NCI-H1694 (cell line): Measurements from ENCODE around the gene CUL1.

Source experiments
- DNase-seq: peaks from one replicate; lab custom pipeline; 2025; lab: John Stamatoyannopoulos, UW

The CUL1 gene

DNA sequence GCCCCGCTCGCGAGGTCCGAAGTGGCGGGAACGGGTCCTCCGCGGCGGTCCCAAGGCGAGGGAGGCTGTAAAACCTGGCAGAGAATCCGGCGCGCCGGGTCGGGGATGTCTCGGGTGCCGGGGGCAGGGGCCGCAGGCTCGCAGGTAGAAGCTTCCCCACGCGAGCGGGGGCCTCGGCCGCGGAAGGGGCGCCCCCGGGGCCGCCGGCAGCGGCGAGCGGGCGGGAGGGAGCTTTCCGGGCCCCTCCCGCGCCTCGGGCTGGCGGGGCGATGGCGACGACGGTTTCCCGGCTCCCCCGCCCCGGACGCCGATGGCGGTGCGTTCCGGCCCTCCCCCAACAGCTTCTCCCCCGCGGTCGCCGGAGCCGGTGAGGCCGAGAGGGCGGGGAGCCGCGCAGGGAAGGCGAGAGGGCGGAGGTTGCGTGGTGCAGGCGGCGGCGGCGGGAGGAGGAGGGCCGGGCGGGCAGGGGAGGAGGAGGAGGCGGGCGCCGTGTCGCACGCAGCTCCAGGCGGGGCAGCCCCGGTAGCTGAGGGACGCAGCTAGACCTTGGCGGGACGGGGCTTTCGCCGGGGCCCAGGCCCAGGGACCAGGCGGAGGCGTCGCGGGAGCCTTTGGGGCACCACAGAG lies at the start of gene CUL1:
Gene CUL1, plus strand, starts transcription at position 507 of the 627 bp plus-strand sequence. CDS start 31,220 bp downstream, outside the sequence.
- DNase-seq = peak; percentile 30

DNA sequence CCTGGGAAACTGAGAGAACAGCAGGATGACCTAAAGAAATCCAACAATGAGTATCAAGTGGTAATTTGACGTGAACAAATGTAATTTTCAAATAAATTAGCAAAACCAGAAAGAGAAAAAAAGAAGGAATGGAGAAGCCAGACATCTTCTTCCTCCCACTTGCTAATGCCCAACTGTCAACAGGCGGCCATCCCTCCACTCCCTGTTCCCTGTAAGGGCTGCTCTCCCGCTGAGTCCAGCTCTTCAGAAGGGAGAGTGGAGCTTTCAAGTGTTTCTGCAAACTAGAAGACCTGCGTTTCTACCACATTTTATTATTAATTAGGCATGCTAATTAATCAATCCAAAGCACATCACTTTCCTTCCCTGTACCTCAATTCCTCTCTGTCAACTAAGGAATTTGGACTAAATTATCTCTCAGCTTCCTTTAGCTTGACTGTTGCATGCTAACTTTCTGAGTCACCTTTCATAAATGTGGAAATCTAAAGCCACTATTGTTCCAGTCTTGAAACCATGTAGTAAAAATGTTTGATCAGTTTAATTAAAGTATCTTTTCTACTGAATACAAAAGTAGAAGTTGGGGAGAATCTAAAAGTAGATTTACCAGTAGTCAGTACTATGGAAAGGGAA lies 48.4 kb upstream of the CUL1 start:
- DNase-seq = no peak

DNA sequence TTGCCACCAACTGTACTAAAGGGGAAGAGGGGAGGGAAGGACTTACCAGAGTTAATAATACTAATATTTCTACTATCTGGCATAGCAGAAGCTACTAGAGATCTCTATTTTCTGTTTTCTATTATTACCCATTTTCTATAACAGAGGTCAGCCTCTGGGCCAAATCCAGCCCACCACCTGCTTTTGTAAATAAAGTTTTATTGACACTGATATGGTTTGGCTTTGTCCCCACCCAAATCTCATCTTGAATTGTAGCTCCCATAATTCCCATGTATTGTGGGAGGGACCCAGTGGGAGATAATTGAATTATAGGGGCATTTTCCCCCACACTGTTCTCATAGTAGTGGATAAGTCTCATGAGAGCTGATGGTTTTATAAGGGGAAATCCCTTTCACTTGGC lies 45.9 kb upstream of the CUL1 start:
- DNase-seq = no peak

DNA sequence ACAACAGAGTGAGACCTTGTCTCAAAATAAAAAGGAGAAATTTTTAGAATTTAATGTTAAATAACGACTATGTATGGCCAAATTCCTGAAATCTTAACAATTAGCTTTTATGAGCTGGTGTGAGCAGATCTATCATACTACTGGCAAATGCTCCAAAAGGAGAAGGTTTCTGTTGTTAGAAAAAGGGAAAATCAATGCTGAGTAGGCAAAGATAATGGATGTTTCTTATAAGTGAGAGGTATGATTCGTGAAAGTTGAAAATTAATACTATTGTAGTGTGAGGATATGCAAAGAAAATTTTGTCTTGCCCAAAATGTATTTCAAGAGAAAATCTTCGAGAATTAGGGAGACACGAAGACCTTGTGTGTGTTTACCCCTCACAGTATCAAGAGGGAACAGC lies 40.8 kb upstream of the CUL1 start:
- DNase-seq = no peak

DNA sequence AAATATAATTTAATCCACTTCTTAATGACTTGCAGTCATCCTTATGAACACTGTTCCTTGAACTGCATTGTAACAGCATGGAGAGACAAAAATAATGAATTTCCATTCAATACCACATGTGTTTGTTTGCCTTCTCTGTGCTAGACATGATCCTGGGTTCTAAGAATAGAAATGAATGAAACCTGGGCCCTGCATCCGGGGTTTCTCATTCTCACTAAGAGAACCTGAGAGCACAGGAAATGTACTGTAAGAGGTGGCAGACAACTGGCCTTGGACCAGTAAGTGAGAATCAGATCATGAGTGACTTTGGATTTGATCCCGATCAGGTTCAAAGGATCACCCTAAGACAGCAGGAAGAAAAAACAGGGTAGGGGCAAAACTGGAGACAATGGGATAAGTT lies 37.2 kb upstream of the CUL1 start:
- no peak for DNase-seq

DNA sequence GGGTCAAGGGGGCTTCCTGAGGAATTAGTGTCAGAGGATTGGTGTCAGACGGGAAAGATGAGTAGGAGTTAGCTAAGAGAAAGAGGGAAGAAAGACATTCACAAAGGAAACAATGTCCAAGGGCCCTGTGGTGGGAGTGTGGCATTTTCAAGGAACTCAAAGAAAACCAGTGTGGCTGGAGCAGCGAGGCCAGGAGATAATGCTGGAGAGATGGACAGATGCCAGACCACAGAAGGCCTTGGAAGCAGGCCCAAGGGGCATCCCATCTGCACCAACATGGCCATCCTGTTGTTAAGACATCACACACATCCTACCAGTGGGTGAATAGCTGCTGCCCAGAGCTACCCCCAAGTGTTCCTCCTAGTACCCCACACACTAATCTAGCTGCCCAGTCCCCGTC lies 36.1 kb upstream of the CUL1 start:
- no peak for DNase-seq

DNA sequence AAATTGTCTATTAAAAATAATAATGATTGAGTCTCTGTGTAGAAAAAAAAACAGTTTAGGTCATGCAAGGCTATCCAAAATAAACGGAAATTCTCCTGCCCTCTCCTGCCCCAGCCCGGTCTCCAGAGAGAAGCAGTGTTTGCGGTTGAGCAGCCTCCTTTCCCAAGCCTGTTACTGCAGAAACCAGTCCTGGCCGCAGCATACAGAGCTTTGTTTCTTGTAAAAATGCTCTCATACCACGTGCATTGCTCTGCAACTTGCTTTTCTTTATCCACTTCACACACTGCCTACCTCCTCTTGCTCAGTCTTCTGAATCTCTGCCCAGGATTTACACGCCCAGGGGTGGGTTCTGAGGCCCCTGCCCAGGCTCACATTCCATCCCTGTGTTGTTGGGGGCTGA lies 34.4 kb upstream of the CUL1 start:
- no peak for DNase-seq

DNA sequence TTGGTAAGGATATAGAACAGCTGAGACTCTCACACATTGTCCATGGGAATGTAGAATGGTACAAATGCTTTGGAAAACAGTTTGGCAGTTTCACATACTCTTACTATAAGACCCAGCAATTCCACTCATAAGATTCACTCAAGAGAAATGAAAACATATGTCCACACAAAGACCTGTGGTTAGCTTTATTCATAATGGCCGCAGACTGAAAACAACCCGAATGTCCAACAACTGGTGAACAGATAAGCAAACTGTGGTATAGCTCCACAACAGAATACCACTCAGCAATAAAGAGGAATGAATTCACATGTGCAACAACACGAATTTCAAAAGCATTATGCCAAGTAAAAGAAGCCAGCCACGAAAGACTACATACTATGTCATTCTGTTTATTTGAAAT lies 33.5 kb upstream of the CUL1 start:
- no peak for DNase-seq

DNA sequence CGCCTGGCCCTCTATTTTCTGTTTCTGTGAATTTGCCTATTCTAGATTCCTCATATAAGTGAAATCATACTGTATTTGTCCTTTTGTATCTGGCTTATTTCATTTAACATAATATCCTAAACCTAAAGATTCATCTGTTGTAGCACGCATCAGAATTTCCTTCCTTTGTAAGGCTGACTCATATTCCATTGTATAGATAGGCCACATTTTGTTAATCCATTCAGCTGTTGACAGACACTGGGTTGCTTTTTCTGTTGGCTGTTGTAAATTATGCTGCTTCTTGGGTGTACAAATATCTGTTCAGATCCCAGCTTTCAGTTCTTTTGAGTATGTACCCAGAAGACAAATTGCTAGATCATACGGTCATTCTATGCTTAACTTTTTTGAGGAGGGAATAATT lies 28.8 kb upstream of the CUL1 start:
- DNase-seq = no peak

DNA sequence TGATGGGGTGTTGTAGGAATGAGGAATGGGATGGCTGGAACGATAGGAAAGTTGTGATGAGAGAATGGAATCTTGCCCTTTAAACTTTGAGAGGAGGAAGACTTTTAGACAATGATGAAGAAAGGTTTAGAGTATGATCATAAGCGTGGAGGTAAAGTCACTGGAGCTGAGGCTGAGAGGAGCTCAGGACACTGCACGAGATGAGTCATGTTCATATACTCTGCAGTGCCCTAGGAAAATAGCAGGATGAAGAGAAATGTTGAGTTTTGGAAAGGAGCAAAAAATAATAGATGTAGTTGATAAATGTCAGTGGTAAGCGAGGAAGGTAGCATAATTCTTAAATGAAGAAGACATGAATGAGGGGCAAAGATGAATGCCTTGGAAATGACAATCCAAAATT lies 28.3 kb upstream of the CUL1 start:
- no peak for DNase-seq

DNA sequence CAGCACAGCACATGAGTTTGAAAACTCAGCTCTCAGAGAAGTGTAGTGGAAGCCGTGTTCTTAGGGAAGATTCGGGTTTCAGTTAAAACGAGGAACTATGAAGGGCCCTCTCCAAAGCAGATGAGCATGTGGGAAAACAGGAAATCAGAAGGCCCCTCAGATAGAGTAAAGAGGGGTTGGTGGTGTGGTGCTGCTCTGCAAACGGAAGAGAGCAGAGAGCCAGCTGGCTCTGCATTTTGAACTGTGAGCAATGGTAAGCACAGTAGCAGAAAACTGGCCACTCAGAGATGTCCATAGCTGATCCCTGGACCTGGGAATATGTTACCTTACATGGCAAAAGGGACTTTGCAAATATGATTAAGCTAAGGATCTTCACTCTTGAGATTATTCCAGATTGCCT lies 27.9 kb upstream of the CUL1 start:
- no peak for DNase-seq

DNA sequence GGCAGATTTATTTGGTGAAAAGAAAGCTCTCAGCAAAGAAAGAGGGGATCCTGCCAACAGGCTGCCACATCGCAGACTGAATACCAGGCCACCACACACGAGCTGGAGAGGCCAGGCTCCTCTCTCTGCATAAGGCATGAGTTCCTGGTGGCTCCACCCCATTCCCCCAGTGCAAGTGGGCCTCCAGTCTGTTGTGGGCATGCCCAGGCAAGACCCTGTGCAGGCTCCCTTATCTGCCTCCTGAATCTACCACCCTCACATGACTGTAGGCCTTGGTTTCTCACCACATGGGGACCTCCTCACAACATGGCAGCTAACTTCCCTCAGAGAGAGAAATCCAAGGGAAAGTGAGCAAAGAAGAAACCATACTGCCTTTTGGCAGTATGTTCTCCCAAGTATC lies 26.7 kb upstream of the CUL1 start:
- no peak for DNase-seq

DNA sequence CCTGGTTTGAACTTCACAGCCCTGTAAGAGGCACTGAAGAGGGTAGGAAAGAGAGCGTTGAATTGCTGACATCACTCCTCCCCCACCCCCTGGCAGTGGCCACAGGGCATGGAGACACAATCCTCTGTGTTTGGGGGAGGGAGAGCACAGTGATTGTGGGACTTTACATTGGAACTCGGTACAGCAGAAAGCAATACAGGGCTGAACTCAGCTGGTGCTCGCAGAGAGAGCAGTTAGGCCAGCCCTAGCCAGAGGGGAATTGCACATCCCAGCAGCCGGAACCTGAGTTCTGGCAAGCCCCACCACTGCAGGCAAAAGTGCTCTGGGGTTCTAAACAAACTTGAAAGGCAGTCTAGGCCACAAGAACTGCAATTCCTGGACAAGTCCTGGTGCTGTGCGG lies 24.0 kb upstream of the CUL1 start:
- DNase-seq = no peak

DNA sequence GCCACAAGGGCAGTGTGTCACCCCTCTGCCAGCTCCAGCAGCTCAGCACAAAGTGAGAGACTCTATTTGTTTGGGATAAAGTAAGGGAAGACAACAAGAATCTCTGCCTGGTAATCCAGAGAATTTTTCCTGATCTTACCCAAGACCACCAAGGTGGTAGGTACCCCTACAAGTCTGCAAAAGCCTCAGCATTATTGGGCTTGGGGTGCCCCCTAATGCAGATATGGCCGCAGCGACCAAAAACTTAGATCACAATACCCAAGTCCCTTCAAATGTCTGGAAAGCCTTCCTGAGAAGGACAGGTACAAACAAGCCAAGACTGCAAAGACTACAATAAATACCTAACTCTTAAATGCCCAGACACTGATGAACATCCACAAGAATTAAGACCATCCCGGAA lies 22.4 kb upstream of the CUL1 start:
- DNase-seq = no peak

DNA sequence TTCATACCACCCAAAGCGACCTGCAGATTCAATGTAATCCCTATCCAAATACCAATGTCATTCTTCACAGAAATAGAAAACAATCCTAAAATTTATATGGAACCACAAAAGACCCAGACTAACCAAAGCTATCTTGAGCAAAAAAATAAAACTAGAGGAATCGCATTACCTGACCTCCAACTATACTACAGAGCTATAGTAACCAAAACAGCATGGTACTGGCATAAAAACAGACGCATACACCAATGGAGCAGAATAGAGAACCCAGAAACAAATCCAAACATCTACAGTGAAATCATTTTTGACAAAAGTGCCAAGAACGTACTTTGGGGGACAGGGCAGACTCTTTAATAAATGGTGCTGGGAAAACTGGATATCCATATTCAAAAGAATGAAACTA lies 16.9 kb upstream of the CUL1 start:
- no peak for DNase-seq

DNA sequence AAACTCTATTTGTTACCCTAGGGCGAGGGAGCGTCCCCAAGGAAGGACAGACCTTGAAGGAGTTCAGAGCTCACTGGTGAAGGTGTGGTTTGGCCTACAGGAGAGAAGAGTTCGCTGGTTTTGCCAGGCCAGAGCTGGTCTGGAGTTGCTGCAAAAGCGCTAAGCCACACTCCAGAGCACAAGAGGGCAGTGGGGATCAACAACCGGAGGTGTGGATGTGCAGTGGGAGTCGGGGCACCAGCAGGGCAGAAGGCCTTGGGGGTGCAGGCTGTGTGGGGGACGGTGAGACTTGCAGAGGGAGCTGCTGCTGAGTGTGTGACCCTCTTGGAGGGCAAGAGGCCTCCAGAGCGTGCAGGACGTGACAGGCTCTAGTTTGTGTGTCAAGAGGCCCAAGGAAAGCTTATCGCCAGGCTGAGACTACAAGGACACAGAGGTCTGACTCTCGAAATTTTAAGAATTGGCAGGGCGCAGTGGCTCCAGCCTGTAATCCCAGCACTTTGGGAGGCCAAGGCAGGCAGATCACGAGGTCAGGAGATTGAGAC lies 14.3 kb upstream of the CUL1 start:
- DNase-seq = no peak

DNA sequence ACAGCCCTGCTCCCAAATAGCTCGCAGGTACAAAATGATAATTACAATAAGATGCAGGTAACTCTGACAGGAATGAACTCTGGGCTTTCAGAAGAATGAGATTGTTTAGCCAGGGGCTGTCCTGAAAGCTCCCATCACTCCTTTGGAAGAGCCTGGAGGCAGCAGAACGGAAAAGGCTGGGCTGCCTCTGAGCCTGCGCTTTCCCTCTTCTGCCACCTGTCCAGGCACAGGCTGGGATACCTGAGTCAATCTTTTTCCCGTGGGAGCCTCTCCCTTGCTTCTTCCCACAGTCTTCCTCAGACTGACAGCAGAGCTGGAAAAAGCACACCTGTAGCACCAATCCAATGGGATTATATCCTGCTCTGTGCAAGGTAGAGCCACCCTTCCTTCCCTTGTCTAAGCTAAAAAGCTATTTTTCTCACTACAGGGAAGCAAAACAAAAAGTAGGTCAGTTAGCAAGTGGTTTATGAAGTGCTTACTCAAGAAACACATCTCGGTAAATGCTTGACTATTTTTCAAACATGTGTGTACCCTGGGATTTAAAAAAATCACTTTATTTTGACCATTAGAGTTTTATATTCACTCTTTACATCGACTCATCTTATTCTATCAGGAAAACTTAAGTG lies 12.3 kb upstream of the CUL1 start:
- DNase-seq = no peak

DNA sequence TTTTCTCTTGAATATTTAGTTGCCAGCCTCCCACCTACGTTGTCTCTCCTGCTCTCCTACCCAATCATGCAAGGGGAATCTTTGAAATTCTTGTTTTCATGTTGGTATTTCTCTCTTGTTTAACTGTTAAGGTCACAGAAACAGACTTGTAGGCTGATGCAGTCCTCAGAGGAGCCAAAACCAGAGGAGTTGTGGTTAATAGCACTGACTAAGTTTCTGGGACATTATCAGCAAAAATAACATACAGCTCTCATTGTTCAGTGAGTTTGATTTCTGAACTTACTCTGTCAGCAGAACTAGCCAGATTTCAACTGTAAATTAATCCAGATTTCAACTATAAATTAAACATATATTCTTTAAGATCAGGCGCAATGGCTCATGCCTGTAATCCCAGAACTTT lies 11.1 kb upstream of the CUL1 start:
- DNase-seq = no peak

DNA sequence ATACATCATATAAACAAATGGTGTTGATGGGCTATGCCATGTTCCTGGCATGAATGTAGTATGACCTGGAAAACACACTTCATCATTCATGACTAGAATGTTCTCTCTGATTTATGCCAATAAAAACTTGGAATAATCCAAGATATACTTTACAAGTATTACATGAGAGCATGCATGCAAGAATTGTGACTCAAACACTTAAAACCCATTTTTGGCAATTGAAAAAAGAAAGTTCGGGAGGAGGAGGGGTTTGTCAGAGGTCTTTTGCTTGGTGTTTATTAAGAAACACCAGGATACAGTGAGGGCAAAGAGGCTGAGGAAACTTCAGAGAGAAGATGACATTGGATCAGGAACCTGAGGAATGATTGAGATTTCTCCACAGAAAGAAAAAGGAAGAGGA lies 10.2 kb upstream of the CUL1 start:
- no peak for DNase-seq

DNA sequence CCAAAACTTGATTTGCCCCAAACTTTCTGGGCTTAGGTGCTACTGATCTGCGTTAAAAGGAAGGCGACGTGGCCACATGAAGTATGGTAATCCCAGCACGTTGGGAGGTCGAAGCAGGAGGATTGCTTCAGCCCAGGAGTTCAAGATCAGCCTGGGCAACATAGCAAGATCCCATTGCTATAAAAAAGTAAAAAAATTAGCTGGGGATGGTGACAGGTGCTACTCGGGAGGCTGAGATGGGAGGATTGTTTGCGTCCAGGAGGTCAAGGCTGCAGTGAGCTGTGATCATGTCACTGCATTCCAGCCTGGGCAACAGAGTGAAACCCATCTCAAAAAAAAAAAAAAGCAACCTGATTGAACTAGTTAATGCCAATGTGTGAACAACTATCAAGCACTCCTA lies 5.1 kb upstream of the CUL1 start:
- no peak for DNase-seq

DNA sequence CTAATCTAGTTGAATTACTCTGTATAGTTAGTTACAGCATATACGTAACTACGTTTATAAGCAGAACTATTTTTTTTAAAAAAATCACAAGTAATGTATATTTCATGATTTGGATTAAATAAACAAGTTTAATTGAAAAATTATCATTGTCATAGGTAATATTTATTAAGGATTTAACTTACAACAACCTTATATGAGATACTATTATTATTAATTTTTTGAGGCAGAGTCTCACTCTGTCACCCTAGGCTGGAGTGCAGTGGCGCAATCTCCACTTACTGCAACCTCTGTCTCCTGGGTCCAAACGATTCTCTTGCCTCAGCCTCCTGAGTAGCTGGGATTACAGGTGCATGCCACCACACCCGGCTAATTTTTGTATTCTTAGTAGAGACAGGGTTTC lies 4.1 kb upstream of the CUL1 start:
- no peak for DNase-seq

DNA sequence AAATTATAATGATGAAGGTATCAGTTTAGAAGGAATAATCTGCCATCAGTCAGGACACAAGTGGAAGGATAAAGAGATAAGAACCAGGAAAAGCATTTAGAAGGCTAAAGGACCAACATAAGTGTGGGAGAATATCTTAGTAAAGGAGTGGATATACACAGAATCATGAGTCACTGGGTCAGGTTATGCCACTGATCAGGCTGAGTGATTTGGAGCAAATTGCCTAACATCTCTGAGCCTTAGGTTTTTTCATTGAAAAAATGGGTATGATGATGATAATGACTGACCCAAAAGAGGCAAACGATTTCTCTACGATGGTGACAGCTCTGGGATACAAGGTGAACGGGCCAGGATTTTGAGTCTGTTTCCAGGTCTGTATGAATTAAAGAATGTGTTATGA lies 2.8 kb upstream of the CUL1 start:
- no peak for DNase-seq

DNA sequence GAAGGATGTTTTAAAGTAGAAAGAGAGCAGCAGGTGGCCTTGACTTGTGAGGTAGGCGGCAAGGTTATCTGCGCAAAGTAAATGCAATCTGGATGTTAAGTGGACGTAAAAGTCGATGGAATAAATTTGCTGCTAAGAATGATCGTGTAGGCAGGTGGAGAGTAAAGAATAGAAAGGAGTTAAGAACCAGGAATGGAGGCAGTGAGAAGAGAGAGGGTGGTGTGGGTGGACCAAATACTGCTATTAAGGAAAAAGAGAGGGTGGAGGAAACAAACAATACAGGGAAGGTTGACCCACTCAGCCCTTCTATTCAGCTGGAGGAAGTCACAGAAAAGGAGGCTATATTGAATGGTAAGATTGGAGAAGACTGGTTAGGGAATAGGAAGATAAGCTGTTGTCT lies 1.9 kb upstream of the CUL1 start:
- DNase-seq = no peak
